Heart left ventricle (tissue), 13 donors: Measurements from ENCODE around the gene CD151.

Experiments
- POLR2A ChIP-seq, 2 donors: fragments of 450-650 bp; IDR thresholded peaks; one replicate each; pipeline ENCODE4 v1.6.1; 2017; ENCODE audit warnings: antibody characterized with exemption in 2 of 2, mild to moderate bottlenecking in 2 of 2, moderate library complexity in 2 of 2
- TF ChIP-seq, protein P1 (sequence below), 12 donors: fragments of 200-600 bp; sonication (generic) in 4 of 12; IDR thresholded peaks; one replicate each; pipeline versions ENCODE4 v1.5.0 to v1.8.0; 2018 to 2022; ENCODE audit warnings: antibody characterized with exemption in 12 of 12, mild to moderate bottlenecking in 5 of 12
- donor health status: ischemic (EF 13 %, LVEDD 7.1; RV severe dilation, severe dysfunction).
- donor health status: DM: no; HTN: yes; CAD: no.
- donor health status: DM: no; HTN: no; CAD: no.
- donor health status: ischemic (EF 25% LVEDD 6.9; RV normal size, moderate dysfunction).
- donor health status: ischemic (EF 25% LVEDD 5.7; RV mildly dilated, moderate dysfunction).
- donor health status: ischemic (EF 35%, LVEDD 5.7; RV mildly dilated, moderate dysfunction).
- donor health status: nonischemic (EF 11% LVEDD 7.7; RV severe dilation, severe dysfunction).
- donor health status: DM: yes; HTN: yes; CAD: no.
- donor health status: PGD.
- donor health status: ischemic (EF 29% LVEDD 5.4; RV normal size, mild dysfunction).
- donor health status: nonischemic (EF 23%, LVEDD 6.1; RV moderate dilation, normal function).

DNA sequence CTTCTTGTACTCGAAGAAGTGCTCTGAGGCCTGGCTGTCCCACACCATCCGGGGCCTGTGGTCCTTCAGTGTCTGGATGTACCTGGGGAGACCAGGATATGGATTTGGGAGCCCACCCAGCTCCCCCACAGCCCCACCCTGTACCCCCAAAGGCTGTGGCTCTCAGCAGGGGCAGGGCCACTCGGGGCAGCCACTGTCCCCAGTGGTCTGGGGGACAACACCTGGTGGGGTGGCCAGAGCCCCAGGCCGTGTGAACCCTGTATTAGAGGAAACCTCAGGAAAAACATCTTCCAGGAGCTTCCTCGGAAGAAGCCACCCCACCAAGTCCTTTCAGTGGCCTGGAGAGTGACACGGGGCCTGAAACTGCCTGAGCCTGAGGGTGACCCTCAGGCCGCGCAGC lies 37.7 kb downstream of the CD151 start:
- TF ChIP-seq POLR2A (IDR thresholded peaks at IDR 0.05): no peak
- TF ChIP-seq, protein P1, sequence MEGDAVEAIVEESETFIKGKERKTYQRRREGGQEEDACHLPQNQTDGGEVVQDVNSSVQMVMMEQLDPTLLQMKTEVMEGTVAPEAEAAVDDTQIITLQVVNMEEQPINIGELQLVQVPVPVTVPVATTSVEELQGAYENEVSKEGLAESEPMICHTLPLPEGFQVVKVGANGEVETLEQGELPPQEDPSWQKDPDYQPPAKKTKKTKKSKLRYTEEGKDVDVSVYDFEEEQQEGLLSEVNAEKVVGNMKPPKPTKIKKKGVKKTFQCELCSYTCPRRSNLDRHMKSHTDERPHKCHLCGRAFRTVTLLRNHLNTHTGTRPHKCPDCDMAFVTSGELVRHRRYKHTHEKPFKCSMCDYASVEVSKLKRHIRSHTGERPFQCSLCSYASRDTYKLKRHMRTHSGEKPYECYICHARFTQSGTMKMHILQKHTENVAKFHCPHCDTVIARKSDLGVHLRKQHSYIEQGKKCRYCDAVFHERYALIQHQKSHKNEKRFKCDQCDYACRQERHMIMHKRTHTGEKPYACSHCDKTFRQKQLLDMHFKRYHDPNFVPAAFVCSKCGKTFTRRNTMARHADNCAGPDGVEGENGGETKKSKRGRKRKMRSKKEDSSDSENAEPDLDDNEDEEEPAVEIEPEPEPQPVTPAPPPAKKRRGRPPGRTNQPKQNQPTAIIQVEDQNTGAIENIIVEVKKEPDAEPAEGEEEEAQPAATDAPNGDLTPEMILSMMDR (IDR thresholded peaks at IDR 0.05): no peak
